ENCODE data around the gene TUB.

- no peak for TF ChIP-seq POLR2A (IDR thresholded peaks at IDR 0.05)
- no peak for TF ChIP-seq CTCF (IDR thresholded peaks at IDR 0.05)
These were observed 22.0 kb upstream of the TUB start for GRCh38 chr11:8059030-8059429.
